H9 (cell line): ENCODE measurements around the gene MAPK4. TPM values are rescaled to one million over a fixed set of nuclear protein-coding genes. Genes with fewer than 3 reads are reported as not detected.

Experiments
- DNase-seq: peaks from one replicate; pipeline ENCODE4 v3.0.0-alpha.2; 2017
- H2AFZ ChIP-seq: one replicate; pipeline ENCODE4 v1.6.1; 2013; ENCODE audit warnings: mild to moderate bottlenecking, low read length, control low read depth, moderate library complexity
- H2AK5ac ChIP-seq: 2 replicates; pipeline ENCODE4 v1.6.1; 2013; ENCODE audit warnings: low read length, control low read depth, mixed read lengths; ENCODE audit not compliant: insufficient read length
- H2BK120ac ChIP-seq: one replicate; pipeline ENCODE4 v1.6.1; 2013; ENCODE audit warnings: low read depth, mild to moderate bottlenecking, low read length, control low read depth, inconsistent platforms; ENCODE audit not compliant: poor library complexity, severe bottlenecking
- H2BK12ac ChIP-seq: 2 replicates; pipeline ENCODE4 v1.6.1; 2013; ENCODE audit warnings: low read length, control low read depth, mixed read lengths, low read depth; ENCODE audit not compliant: insufficient read length
- H2BK15ac ChIP-seq: 2 replicates; pipeline ENCODE4 v1.6.1; 2013; ENCODE audit warnings: low read depth, low read length, control low read depth
- H2BK20ac ChIP-seq: one replicate; pipeline ENCODE4 v1.6.1; 2013; ENCODE audit warnings: low read depth, mild to moderate bottlenecking, low read length, control low read depth, inconsistent platforms; ENCODE audit not compliant: poor library complexity, severe bottlenecking
- H2BK5ac ChIP-seq: 2 replicates; pipeline ENCODE4 v1.6.1; 2013; ENCODE audit warnings: low read length, control low read depth, mixed read lengths; ENCODE audit not compliant: insufficient read length
- H3K14ac ChIP-seq: 2 replicates; pipeline ENCODE4 v1.6.1; 2013; ENCODE audit warnings: low read length, control low read depth; ENCODE audit not compliant: insufficient read depth
- H3K18ac ChIP-seq: 2 replicates; pipeline ENCODE4 v1.6.1; 2013; ENCODE audit warnings: low read depth, mild to moderate bottlenecking, mixed read lengths, low read length, control low read depth; ENCODE audit not compliant: insufficient read length
- H3K23ac ChIP-seq: 2 replicates; pipeline ENCODE4 v1.6.1; 2013; ENCODE audit warnings: low read length, control low read depth, mixed read lengths, low read depth; ENCODE audit not compliant: insufficient read length
- H3K23me2 ChIP-seq: 2 replicates; pipeline ENCODE4 v1.6.1; 2013; ENCODE audit warnings: low read depth, mild to moderate bottlenecking, mixed read lengths, low read length, control low read depth; ENCODE audit not compliant: insufficient read length, poor library complexity, severe bottlenecking
- H3K27ac ChIP-seq: 2 replicates; pipeline ENCODE4 v1.5.1; 2013; ENCODE audit warnings: low read length, control low read depth, mixed read lengths, low read depth; ENCODE audit not compliant: insufficient read length
- H3K27me3 ChIP-seq: 2 replicates; pipeline ENCODE4 v1.6.1; 2013; ENCODE audit warnings: low read length, control low read depth, inconsistent platforms; ENCODE audit not compliant: insufficient read depth
- H3K4ac ChIP-seq: 2 replicates; pipeline ENCODE4 v1.6.1; 2013; ENCODE audit warnings: low read depth, mild to moderate bottlenecking, control low read depth, inconsistent platforms, low read length, moderate library complexity
- H3K4me1 ChIP-seq: 2 replicates; pipeline ENCODE4 v1.6.1; 2013; ENCODE audit warnings: low read length, control low read depth, inconsistent platforms; ENCODE audit not compliant: insufficient read depth
- H3K4me2 ChIP-seq: 2 replicates; pipeline ENCODE4 v1.6.1; 2013; ENCODE audit warnings: low read length, control low read depth, mixed read lengths; ENCODE audit not compliant: insufficient read length, insufficient read depth
- H3K56ac ChIP-seq: 2 replicates; pipeline ENCODE4 v1.6.1; 2013; ENCODE audit warnings: low read depth, mild to moderate bottlenecking, mixed read lengths, low read length, control low read depth; ENCODE audit not compliant: insufficient read length
- H3K79me1 ChIP-seq: 2 replicates; pipeline ENCODE4 v1.6.1; 2013; ENCODE audit warnings: low read depth, mild to moderate bottlenecking, moderate library complexity, low read length, control low read depth, inconsistent platforms; ENCODE audit not compliant: insufficient read depth, poor library complexity, severe bottlenecking
- H3K79me2 ChIP-seq: 2 replicates; pipeline ENCODE4 v1.6.1; 2013; ENCODE audit warnings: low read length, control low read depth, inconsistent platforms; ENCODE audit not compliant: insufficient read depth
- H3K9ac ChIP-seq: 2 replicates; pipeline ENCODE4 v1.6.1; 2013; ENCODE audit warnings: low read length, control low read depth, mixed read lengths; ENCODE audit not compliant: insufficient read length; ENCODE audit errors: extremely low read depth
- H3K9me3 ChIP-seq: one replicate; pipeline ENCODE4 v1.6.1; 2013; ENCODE audit warnings: low read depth, low read length, inconsistent platforms; ENCODE audit not compliant: control insufficient read depth
- H3T11ph ChIP-seq: one replicate; pipeline ENCODE4 v1.6.1; 2013; ENCODE audit warnings: mild to moderate bottlenecking, low read length, control low read depth, inconsistent platforms
- H4K20me1 ChIP-seq: one replicate; pipeline ENCODE4 v1.6.1; 2013; ENCODE audit not compliant: control insufficient read depth, insufficient read length, insufficient read depth
- H4K5ac ChIP-seq: 2 replicates; pipeline ENCODE4 v1.6.1; 2013; ENCODE audit warnings: low read depth, mild to moderate bottlenecking, mixed read lengths, low read length, control low read depth; ENCODE audit not compliant: insufficient read length
- H4K8ac ChIP-seq: replicated peaks from 2 replicates; pipeline ENCODE4 v1.6.1; 2013; ENCODE audit warnings: low read length, control low read depth, mixed read lengths, low read depth; ENCODE audit not compliant: insufficient read length
- H4K91ac ChIP-seq: 2 replicates; pipeline ENCODE4 v1.6.1; 2013; ENCODE audit warnings: low read depth, mild to moderate bottlenecking, moderate library complexity, mixed read lengths, low read length, control low read depth; ENCODE audit not compliant: insufficient read length
- H3K27ac Mint-ChIP-seq, 3 experiments: 2 replicates in 2 of 3; 3 replicates in 1 of 3; pipeline ENCODE4 v1.8.0; 2020 to 2021; ENCODE audit warnings: mixed read lengths in 3 of 3, mild to moderate bottlenecking in 1 of 3, moderate library complexity in 1 of 3
- H3K27me3 Mint-ChIP-seq: 2 replicates; pipeline ENCODE4 v1.8.0; 2021; ENCODE audit warnings: low read depth, mild to moderate bottlenecking, moderate library complexity, mixed read lengths
- H3K36me3 Mint-ChIP-seq, 3 experiments: 2 replicates in 2 of 3; 3 replicates in 1 of 3; pipeline ENCODE4 v1.8.0; 2020 to 2021; ENCODE audit warnings: low read depth in 3 of 3, mixed read lengths in 3 of 3; ENCODE audit not compliant: insufficient read depth in 1 of 3
- H3K4me1 Mint-ChIP-seq, 2 experiments: 2 replicates each; pipeline ENCODE4 v1.8.0; 2020; ENCODE audit warnings: mixed read lengths in 2 of 2
- H3K4me3 Mint-ChIP-seq, 2 experiments: 2 replicates in 1 of 2; 3 replicates in 1 of 2; pipeline ENCODE4 v1.8.0; 2020 to 2021; ENCODE audit warnings: mild to moderate bottlenecking in 2 of 2, mixed read lengths in 2 of 2, moderate library complexity in 1 of 2
- H3K9me3 Mint-ChIP-seq, 2 experiments: 2 replicates in 1 of 2; 3 replicates in 1 of 2; pipeline ENCODE4 v1.8.0; 2020; ENCODE audit warnings: mild to moderate bottlenecking in 2 of 2, mixed read lengths in 2 of 2, moderate library complexity in 1 of 2
- WGBS: extraction: QIAGEN DNeasy Blood & Tissue Kit; methylation state at CpG from one replicate; pipeline ENCODE4 v1.1.7; 2013; ENCODE audit warnings: missing lambda C conversion rate, low lambda C conversion rate, mixed read lengths; ENCODE audit not compliant: insufficient read length; ENCODE audit errors: extremely low coverage; 5-methylcytosine and 5-hydroxymethylcytosine counted together
- total RNA-seq: library from RNA; stranded (reverse); gene quantifications from 2 replicates; pipeline ENCODE4 v1.2.1, GENCODE V29; 2021
- TF ChIP-seq, protein P1 (sequence below): fragments of 200-600 bp; sonication (generic); conservative IDR thresholded peaks from 3 replicates; pipeline ENCODE4 v1.8.0; 2021; ENCODE audit warnings: antibody characterized with exemption, mild to moderate bottlenecking

MAPK4 gene
- total RNA-seq, 1 experiment from 2014 or later: 1.6 TPM

DNA sequence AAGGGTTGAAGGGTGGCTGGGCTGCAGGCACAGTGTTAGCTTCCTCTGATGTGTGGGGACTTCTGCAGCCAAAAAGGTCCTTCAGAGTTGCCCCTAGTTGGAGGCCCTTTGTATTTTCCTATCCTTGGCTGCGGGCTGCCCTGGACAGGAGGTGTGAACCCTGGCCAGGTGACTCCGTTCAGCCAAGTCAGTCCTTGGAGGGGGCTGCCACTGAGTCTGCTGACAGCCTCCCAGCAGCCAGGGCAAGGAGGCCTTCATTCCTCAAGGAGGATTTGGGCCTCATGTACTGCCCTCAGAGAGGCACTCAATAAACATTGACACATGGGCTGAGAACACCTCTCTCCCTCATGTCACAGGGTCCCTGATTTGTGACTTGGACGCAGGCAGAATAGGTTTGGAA is 62.4 kb downstream of the MAPK4 start:
- H3K23me2 ChIP-seq: no peaks in the 10 kb centered on the region
- no peak overlapping the region for H2AK5ac ChIP-seq
- H2BK12ac ChIP-seq: no peak overlapping the region
- no peak overlapping the region for H2AFZ ChIP-seq
- Mint-ChIP-seq H3K36me3 (peaks cover 0 to 4% (median 3%) of the 10 kb centered on the region in 3 experiments; a peak in 4 of 7 replicates), H3K4me3 (no peak overlapping the region), H3K27ac (no peak overlapping the region), H3K9me3 (no peaks in the 10 kb centered on the region; a peak in 1 of 5 replicates), H3K4me1 (no peaks in the 10 kb centered on the region), H3K27me3 (peaks cover 6% of the 10 kb centered on the region)
- H3K79me1 ChIP-seq: no peaks in the 10 kb centered on the region
- H3T11ph ChIP-seq: no peak overlapping the region
- no peaks in the 10 kb centered on the region for H3K27me3 ChIP-seq
- H2BK15ac ChIP-seq: no peak overlapping the region
- H3K79me2 ChIP-seq: no peaks in the 10 kb centered on the region
- no peak overlapping the region for H2BK5ac ChIP-seq
- H3K9ac ChIP-seq: no peak overlapping the region
- TF ChIP-seq, protein P1, sequence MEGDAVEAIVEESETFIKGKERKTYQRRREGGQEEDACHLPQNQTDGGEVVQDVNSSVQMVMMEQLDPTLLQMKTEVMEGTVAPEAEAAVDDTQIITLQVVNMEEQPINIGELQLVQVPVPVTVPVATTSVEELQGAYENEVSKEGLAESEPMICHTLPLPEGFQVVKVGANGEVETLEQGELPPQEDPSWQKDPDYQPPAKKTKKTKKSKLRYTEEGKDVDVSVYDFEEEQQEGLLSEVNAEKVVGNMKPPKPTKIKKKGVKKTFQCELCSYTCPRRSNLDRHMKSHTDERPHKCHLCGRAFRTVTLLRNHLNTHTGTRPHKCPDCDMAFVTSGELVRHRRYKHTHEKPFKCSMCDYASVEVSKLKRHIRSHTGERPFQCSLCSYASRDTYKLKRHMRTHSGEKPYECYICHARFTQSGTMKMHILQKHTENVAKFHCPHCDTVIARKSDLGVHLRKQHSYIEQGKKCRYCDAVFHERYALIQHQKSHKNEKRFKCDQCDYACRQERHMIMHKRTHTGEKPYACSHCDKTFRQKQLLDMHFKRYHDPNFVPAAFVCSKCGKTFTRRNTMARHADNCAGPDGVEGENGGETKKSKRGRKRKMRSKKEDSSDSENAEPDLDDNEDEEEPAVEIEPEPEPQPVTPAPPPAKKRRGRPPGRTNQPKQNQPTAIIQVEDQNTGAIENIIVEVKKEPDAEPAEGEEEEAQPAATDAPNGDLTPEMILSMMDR: no peak
- no peak overlapping the region for H2BK120ac ChIP-seq
- H3K23ac ChIP-seq: no peak overlapping the region
- no peaks in the 10 kb centered on the region for H3K4me1 ChIP-seq
- H3K4me2 ChIP-seq: no peak overlapping the region
- H3K56ac ChIP-seq: no peak overlapping the region
- H4K91ac ChIP-seq: no peak overlapping the region
- no peak overlapping the region for H3K18ac ChIP-seq
- WGBS: no CpG with 5 or more reads among the region's 3 CpGs
- no peak overlapping the region for H4K5ac ChIP-seq
- no peaks in the 10 kb centered on the region for H4K20me1 ChIP-seq
- no peak overlapping the region for H4K8ac ChIP-seq
- no peak for DNase-seq
- H3K27ac ChIP-seq: no peak overlapping the region
- H2BK20ac ChIP-seq: no peak overlapping the region
- H3K14ac ChIP-seq: no peak overlapping the region
- H3K9me3 ChIP-seq: no peaks in the 10 kb centered on the region
- no peak overlapping the region for H3K4ac ChIP-seq
